ENCODE results near the gene DTD1.

- TF ChIP-seq CTCF (conservative IDR thresholded peaks at IDR 0.05; ENCODE audit: low read depth, low read length) (no peak), EZH2 (IDR thresholded peaks at IDR 0.05; ENCODE audit: borderline replicate concordance, low read depth, low read length, poor library complexity, severe bottlenecking) (no peak)
These were observed 97.6 kb downstream of the DTD1 start for GRCh38 chr20:18685406-18685805.

Data from A673 (cell line).